ENCODE data around the gene C1orf198. TPM values are rescaled to one million over a fixed set of nuclear protein-coding genes. Genes with fewer than 3 reads are reported as not detected.

The C1orf198 gene
- total RNA-seq, 1 donor from 2014 or later = 3.9 TPM

- Mint-ChIP-seq H3K36me3 (ENCODE audit: low read depth) (peaks cover 1% of the 10 kb centered on the region), H3K4me3 (no peak overlapping the region), H3K27ac (no peak overlapping the region), H3K4me1 (no peaks in the 10 kb centered on the region), H3K27me3 (no peaks in the 10 kb centered on the region), H3K9me3 (no peaks in the 10 kb centered on the region)
- DNase-seq (no peak), ATAC-seq (ENCODE audit: low read depth) (no peak)
- ChIA-PET POLR2A (no interaction called here), CTCF (no interaction called here)
- TF ChIP-seq CTCF (IDR thresholded peaks at IDR 0.05) = no peak
- intact Hi-C loops (cut with micrococcal nuclease) = no loop called here
These were observed 11.2 kb downstream of the C1orf198 start for GRCh38 chr1:230857077-230857476.

- ATAC-seq (ENCODE audit: low read depth) (no peak), DNase-seq (no peak)
- no peak overlapping the region for H3K4me3 Mint-ChIP-seq
- intact Hi-C loops (cut with micrococcal nuclease) = no loop called here
- H3K36me3 Mint-ChIP-seq (ENCODE audit: low read depth) = peaks cover 2% of the 10 kb centered on the region
- CTCF ChIA-PET = no interaction called here
- H3K27ac Mint-ChIP-seq = no peak overlapping the region
- no peaks in the 10 kb centered on the region for H3K4me1 Mint-ChIP-seq
- POLR2A ChIA-PET = no interaction called here
- H3K27me3 Mint-ChIP-seq = no peaks in the 10 kb centered on the region
- H3K9me3 Mint-ChIP-seq = no peaks in the 10 kb centered on the region
- no peak for TF ChIP-seq CTCF (IDR thresholded peaks at IDR 0.05)
These were observed 12.4 kb downstream of the C1orf198 start for GRCh38 chr1:230855886-230856285.

DNA sequence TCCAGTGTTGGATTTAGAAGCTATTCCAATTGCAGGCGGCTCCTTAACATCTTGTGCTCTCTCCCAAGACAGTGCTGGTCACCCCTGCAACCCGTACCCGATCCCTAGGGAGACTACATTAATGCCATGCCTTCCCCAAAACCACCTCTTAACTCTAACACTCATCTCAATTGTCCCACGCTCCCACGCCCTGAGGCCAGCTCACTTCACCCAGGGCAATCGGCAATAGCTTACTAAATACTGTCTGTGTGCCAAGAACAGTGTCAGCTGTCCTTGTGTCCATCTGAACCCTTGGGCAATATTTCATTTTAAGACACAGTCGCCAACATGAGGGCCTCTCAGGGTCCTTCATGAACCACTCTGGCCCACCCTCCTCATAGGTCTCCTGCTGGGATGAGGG, 13.9 kb downstream of the C1orf198 start:
- ATAC-seq (ENCODE audit: low read depth) (no peak), DNase-seq (no peak)
- CTCF ChIA-PET = no interaction called here
- Mint-ChIP-seq H3K27me3 (no peaks in the 10 kb centered on the region), H3K9me3 (no peaks in the 10 kb centered on the region), H3K4me3 (no peak overlapping the region), H3K36me3 (ENCODE audit: low read depth) (peaks cover 2% of the 10 kb centered on the region), H3K27ac (no peak overlapping the region), H3K4me1 (peaks cover 2% of the 10 kb centered on the region)
- POLR2A ChIA-PET = interaction anchor here (0.6 kb wide), 1 partner anchor 154 kb away, joined by 3 read pairs; no protein-coding TSS in a partner anchor
- TF ChIP-seq CTCF (IDR thresholded peaks at IDR 0.05) = no peak
- intact Hi-C loops (cut with micrococcal nuclease) = no loop called here

DNA sequence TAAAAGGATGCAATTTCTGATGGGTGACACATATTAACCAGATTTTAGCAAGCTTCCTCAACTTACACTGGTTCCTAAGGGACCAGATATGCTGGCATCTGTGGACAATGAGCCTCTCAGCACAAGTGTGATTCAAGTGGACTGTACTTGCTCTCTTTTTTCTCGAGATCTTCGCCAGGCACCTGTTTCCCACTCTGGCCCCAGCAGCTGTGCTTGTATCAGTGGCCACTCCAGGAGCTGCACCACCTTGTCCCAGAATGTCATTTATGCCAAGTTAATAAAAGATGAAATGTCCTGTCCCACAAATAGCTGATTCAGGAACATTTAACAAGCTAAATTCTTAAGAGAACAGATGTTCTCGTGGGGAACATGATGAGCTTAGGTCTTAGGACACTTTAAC, 14.6 kb downstream of the C1orf198 start:
- no peaks in the 10 kb centered on the region for H3K27me3 Mint-ChIP-seq
- no peak overlapping the region for H3K27ac Mint-ChIP-seq
- peaks cover 2% of the 10 kb centered on the region for H3K36me3 Mint-ChIP-seq (ENCODE audit: low read depth)
- no peak for TF ChIP-seq CTCF (IDR thresholded peaks at IDR 0.05)
- no peak overlapping the region for H3K4me3 Mint-ChIP-seq
- ATAC-seq (ENCODE audit: low read depth) (no peak), DNase-seq (no peak)
- ChIA-PET POLR2A (no interaction called here), CTCF (no interaction called here)
- H3K9me3 Mint-ChIP-seq = no peaks in the 10 kb centered on the region
- H3K4me1 Mint-ChIP-seq = peaks cover 2% of the 10 kb centered on the region
- intact Hi-C loops (cut with micrococcal nuclease) = no loop called here

DNA sequence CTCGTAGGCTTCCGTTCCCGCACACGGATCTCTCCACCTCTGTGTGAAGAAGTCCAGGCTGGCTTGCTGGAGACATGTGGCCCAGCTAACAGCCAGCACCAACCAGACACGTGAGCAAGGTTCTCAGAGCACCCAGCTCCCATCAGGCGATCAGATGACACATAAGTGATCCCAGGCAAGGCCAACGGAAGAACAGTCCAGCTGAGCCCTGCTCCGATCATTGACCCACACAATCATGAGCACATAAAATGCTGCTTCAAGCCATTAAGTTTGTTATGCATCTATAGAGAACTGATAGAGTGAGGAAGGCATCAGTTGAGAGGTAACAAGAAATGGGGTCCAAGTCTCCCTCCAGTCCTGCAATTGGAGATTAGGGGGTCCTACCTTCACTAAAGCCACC, 15.4 kb downstream of the C1orf198 start:
- CTCF ChIA-PET = no interaction called here
- H3K4me3 Mint-ChIP-seq = no peak overlapping the region
- no peak overlapping the region for H3K27ac Mint-ChIP-seq
- peaks cover 2% of the 10 kb centered on the region for H3K36me3 Mint-ChIP-seq (ENCODE audit: low read depth)
- no peaks in the 10 kb centered on the region for H3K9me3 Mint-ChIP-seq
- peaks cover 2% of the 10 kb centered on the region for H3K4me1 Mint-ChIP-seq
- DNase-seq (no peak), ATAC-seq (ENCODE audit: low read depth) (no peak)
- no peaks in the 10 kb centered on the region for H3K27me3 Mint-ChIP-seq
- TF ChIP-seq CTCF (IDR thresholded peaks at IDR 0.05) = no peak
- intact Hi-C loops (cut with micrococcal nuclease) = no loop called here
- POLR2A ChIA-PET = no interaction called here
